HG03575 (cell line): Measurements from ENCODE around the gene MARCHF10.
"Not testable (repeated sequence)": the region's sequence is repeated elsewhere in the genome, so short reads cannot be mapped to it uniquely, and the experiment has no call there.

Source experiments
- ATAC-seq: cut with Tn5 transposase; IDR thresholded peaks from one replicate; pipeline ENCODE4 v1.9.1; 2021; ENCODE audit not compliant: unreplicated experiment, insufficient number of reproducible peaks, low FRiP score; ENCODE audit errors: extremely low read depth

MARCHF10 gene

GRCh38 chr17:62692159-62692651, 115.9 kb downstream of the MARCHF10 start:
- no peak for ATAC-seq

GRCh38 chr17:62691589-62691915, 116.6 kb downstream of the MARCHF10 start:
- ATAC-seq: not testable (repeated sequence)

GRCh38 chr17:62690168-62690897, 117.8 kb downstream of the MARCHF10 start:
- no peak for ATAC-seq

DNA sequence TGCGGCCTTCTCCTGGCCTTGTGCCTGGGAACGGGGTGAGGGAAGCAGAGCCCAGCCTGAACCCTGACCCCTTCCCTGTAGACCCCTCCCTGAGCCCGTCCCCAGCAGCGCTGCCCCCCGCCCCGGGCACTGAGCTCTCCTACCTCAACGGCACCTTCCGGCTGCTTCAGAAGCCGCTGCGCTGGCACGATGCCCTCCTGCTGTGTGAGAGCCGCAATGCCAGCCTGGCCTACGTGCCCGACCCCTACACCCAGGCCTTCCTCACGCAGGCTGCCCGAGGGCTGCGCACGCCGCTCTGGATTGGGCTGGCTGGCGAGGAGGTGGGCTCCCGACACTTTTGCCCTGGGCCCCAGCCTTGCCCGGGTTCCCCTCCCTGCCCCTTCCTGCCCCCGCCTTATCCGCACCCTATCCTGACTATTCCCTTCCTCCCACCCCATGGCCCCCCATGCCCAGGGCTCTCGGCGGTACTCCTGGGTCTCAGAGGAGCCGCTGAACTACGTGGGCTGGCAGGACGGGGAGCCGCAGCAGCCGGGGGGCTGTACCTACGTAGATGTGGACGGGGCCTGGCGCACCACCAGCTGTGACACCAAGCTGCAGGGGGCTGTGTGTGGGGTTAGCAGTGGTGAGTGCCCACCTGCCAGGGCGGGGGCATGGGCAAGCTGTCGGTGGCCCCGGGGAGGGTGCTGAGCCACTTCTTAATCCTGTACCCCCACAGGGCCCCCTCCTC, 118.5 kb downstream of the MARCHF10 start:
- ATAC-seq: no peak

DNA sequence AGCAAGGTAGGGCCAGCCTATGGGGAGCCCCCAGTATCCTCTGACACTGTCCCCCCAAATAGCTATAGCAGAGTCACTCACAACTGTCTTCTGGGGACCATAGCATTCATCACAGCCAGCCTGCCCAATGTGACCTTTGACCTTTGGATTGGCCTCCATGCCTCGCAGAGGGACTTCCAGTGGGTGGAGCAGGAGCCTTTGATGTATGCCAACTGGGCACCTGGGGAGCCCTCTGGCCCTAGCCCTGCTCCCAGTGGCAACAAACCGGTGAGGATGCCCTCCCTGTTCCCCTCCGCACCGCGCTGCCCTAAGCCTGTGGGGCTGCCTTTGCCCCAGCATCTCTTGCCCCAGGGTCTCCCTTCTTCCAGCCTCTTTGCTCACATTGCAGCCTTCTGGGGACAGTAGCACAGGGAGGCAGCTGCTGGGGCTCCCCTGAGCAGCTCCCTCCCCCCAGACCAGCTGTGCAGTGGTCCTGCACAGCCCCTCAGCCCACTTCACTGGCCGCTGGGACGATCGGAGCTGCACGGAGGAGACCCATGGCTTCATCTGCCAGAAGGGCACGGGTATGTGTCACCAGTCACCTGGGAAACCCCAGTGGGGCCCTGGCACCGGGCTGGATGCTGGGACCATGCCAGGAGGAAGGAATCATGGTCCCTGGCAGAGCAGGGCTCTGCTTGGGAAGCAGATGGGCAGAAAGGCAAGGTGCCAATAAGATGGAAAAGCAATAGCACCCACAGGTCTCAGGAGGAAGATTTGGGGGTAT, 119.5 kb downstream of the MARCHF10 start:
- ATAC-seq: no peak

- no peak for ATAC-seq
Measured at GRCh38 chr17:62687997-62688396, 120.1 kb downstream of the MARCHF10 start.

- ATAC-seq: no peak
Measured at GRCh38 chr17:62684179-62684578, 123.9 kb downstream of the MARCHF10 start.

GRCh38 chr17:62681939-62682381, 126.2 kb downstream of the MARCHF10 start:
- no peak for ATAC-seq

DNA sequence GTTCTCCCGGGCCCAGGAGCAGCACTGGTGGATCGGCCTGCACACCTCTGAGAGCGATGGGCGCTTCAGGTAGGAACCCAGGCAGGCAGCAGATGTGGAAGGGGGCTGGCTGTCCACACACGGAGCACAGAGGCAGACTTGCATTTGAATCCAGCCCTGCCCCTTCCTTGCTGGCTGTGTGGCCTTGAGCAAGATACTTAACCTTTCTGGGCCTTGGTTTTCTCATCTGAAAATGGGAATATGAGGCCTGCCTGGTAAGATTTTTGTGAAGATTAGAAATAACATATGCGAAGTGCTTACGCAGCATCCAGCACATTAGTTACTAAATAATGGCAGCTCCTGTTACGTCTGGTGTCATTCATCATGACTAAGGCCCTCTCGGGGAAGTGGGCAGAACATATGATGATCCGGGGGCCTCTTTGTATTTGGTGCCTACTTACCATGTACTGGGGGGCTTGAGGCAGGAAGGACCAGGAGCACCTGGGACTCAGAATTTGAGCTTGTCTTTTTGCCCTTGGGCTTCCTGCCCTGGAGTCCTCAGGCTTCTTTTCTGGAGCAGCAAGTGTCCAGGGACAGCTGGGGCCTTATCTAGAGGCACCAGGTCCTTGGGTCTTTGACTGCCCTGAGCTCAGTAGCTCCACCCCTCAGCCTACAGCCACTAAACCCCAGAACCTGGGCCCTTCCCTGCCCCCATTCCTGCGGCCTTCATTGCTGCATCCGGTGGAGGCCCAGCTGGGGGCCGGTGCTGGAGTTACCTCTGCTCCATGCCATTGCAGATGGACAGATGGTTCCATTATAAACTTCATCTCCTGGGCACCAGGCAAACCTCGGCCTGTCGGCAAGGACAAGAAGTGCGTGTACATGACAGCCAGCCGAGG, 126.8 kb downstream of the MARCHF10 start:
- ATAC-seq: no peak

- ATAC-seq: no peak
Measured at GRCh38 chr17:62680541-62681052, 127.5 kb downstream of the MARCHF10 start.

- ATAC-seq: no peak
Measured at GRCh38 chr17:62679866-62680377, 128.2 kb downstream of the MARCHF10 start.

GRCh38 chr17:62678214-62678919, 129.7 kb downstream of the MARCHF10 start:
- no peak for ATAC-seq

DNA sequence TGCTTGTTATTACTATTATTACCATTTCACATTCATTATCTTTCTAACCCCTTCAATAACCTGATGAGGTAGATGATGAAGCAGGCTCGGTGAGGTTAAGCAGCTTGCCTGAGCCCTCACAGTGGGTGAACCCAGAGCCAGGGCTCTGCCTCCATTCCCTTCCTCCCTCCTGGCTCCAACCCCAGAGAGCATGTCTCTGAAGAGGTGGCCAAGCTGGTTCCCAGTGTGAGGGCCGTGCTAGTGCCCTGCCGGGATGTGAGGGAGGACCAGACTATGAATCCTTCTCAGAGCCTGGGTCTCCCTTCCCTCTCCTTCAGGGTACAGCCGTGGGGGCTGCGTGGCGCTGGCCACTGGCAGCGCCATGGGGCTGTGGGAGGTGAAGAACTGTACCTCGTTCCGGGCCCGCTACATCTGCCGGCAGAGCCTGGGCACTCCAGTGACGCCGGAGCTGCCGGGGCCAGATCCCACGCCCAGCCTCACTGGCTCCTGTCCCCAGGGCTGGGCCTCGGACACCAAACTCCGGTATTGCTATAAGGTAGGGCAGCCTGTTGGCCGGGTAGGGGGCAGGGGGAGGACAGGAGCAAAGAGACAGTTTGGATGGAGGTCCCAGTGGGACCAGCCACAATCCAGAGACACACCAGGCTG, 131.0 kb downstream of the MARCHF10 start:
- no peak for ATAC-seq

- no peak for ATAC-seq
Measured at GRCh38 chr17:62676231-62676943, 131.7 kb downstream of the MARCHF10 start.

DNA sequence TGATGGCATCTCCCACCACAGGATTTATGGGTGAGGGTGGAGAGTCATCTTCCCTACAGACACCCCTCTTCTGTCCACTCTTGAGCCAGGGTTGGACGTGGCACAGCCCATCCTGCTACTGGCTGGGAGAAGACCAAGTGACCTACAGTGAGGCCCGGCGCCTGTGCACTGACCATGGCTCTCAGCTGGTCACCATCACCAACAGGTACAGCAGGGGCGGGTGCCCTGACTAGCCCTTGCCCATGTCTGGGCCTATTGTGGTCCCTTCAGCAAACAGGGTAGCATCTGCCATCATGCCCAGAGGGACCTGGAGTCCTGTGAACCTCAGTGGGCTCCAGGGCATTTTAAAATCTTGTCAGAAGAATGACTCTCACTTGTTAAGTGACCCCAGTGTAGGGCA, 132.4 kb downstream of the MARCHF10 start:
- no peak for ATAC-seq

GRCh38 chr17:62675260-62675659, 132.9 kb downstream of the MARCHF10 start:
- no peak for ATAC-seq

GRCh38 chr17:62674841-62675240, 133.3 kb downstream of the MARCHF10 start:
- no peak for ATAC-seq
